Activated CD8-positive, alpha-beta T cell treated with anti-CD3 and anti-CD28 coated beads for 36 hours (primary cell): ENCODE data around the gene SPAG16. TPM values are rescaled to one million over a fixed set of nuclear protein-coding genes. Genes with fewer than 3 reads are reported as not detected.

Experiments
- ATAC-seq: fragments of 200-7000 bp; cut with Tn5 transposase; one replicate; pipeline ENCODE4 v1.10.0; 2021; ENCODE audit warnings: mild to moderate bottlenecking, moderate library complexity
- CTCF ChIA-PET: fragments of 350-600 bp; sonication (Branson Sonifier 250); formaldehyde crosslinking; loops from one replicate; lab custom pipeline; 2021; ENCODE audit warnings: antibody characterized with exemption; lab: Charles Lee
- POLR2A ChIA-PET: fragments of 350-600 bp; sonication (Branson Sonifier 250); formaldehyde crosslinking; loops from one replicate; lab custom pipeline; 2021; ENCODE audit warnings: antibody characterized with exemption; lab: Charles Lee
- DNase-seq: peaks from one replicate; pipeline ENCODE4 v3.0.0-alpha.2; 2020
- H3K27ac Mint-ChIP-seq: one replicate; pipeline ENCODE4 v1.8.0; 2021; ENCODE audit warnings: mild to moderate bottlenecking, mixed read lengths
- H3K27me3 Mint-ChIP-seq: one replicate; pipeline ENCODE4 v1.8.0; 2021; ENCODE audit warnings: mixed read lengths
- H3K36me3 Mint-ChIP-seq: one replicate; pipeline ENCODE4 v1.8.0; 2021; ENCODE audit warnings: low read depth, mixed read lengths
- H3K4me1 Mint-ChIP-seq: one replicate; pipeline ENCODE4 v1.8.0; 2021; ENCODE audit warnings: low read depth, mixed read lengths
- H3K4me3 Mint-ChIP-seq: one replicate; pipeline ENCODE4 v1.8.0; 2021; ENCODE audit warnings: mild to moderate bottlenecking, moderate library complexity, mixed read lengths
- H3K9me3 Mint-ChIP-seq: one replicate; pipeline ENCODE4 v1.8.0; 2021; ENCODE audit warnings: mixed read lengths
- intact Hi-C: fragments of 100-400 bp; cut with micrococcal nuclease; formaldehyde crosslinking; loops from one replicate; pipeline ENCODE4 v1.10.0; 2022
- total RNA-seq, 2 experiments: library from RNA; stranded (reverse); gene quantifications; one replicate each; pipeline ENCODE4 v1.2.3, GENCODE V29; 2021
- TF ChIP-seq, protein P1 (sequence below): fragments of 200-600 bp; IDR thresholded peaks from one replicate; pipeline ENCODE4 v1.8.0; 2022; ENCODE audit warnings: antibody characterized with exemption, mild to moderate bottlenecking

Gene SPAG16
- total RNA-seq, 2 experiments from 2014 or later: 9.4 to 11.7 TPM

DNA sequence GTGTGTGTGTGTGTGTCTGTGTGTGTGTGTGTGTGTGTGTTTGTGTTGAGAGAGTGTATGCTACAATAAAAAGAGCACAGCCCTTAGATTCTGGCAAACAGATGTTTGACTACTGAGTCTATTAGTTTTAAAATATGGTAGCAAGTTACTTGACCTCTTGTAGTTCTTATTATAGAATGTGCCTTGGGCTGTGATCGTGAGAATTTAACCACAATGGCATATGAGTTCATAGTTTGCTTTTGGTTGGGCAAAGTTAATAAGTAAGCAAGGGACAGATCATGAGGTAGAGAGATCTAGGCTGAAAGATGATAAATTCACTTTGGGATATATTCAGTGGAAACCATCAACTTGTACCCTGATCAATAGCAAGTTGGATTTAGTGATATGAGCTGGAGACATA lies 792.3 kb downstream of the SPAG16 start:
- CTCF ChIA-PET: no interaction called here
- no peak for DNase-seq
- POLR2A ChIA-PET: no interaction called here
- Mint-ChIP-seq H3K27me3 (no peaks in the 10 kb centered on the region), H3K4me3 (no peak overlapping the region), H3K9me3 (no peaks in the 10 kb centered on the region), H3K27ac (no peak overlapping the region), H3K4me1 (no peaks in the 10 kb centered on the region), H3K36me3 (no peaks in the 10 kb centered on the region)
- TF ChIP-seq, protein P1, sequence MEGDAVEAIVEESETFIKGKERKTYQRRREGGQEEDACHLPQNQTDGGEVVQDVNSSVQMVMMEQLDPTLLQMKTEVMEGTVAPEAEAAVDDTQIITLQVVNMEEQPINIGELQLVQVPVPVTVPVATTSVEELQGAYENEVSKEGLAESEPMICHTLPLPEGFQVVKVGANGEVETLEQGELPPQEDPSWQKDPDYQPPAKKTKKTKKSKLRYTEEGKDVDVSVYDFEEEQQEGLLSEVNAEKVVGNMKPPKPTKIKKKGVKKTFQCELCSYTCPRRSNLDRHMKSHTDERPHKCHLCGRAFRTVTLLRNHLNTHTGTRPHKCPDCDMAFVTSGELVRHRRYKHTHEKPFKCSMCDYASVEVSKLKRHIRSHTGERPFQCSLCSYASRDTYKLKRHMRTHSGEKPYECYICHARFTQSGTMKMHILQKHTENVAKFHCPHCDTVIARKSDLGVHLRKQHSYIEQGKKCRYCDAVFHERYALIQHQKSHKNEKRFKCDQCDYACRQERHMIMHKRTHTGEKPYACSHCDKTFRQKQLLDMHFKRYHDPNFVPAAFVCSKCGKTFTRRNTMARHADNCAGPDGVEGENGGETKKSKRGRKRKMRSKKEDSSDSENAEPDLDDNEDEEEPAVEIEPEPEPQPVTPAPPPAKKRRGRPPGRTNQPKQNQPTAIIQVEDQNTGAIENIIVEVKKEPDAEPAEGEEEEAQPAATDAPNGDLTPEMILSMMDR: no peak
- intact Hi-C loops: no loop called here
- ATAC-seq: no peak

DNA sequence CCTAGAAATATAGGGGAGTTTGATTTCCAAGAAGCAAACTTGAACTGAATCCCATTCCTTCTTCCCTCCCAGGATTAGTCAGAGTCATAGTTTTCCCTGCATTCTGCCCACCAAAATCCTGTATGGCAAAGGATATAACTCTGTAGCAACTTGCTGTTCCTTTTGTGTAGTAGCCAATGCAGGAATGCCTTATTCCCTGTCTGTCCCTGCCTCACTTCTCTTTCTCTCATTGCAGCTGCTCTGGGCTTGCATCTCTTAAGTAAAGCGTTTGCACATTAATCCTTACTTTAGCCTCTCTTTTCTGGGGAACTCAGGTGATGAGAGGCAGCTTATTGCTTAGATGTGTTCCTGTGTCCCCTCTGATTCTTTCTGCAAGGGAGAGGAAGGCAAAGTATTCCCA lies 793.5 kb downstream of the SPAG16 start:
- no peak overlapping the region for H3K27ac Mint-ChIP-seq
- no peaks in the 10 kb centered on the region for H3K27me3 Mint-ChIP-seq
- DNase-seq (no peak), ATAC-seq (no peak)
- TF ChIP-seq, protein P1: no peak
- POLR2A ChIA-PET: no interaction called here
- intact Hi-C loops: no loop called here
- no peaks in the 10 kb centered on the region for H3K9me3 Mint-ChIP-seq
- no peaks in the 10 kb centered on the region for H3K36me3 Mint-ChIP-seq
- CTCF ChIA-PET: no interaction called here
- H3K4me3 Mint-ChIP-seq: no peak overlapping the region
- no peaks in the 10 kb centered on the region for H3K4me1 Mint-ChIP-seq

DNA sequence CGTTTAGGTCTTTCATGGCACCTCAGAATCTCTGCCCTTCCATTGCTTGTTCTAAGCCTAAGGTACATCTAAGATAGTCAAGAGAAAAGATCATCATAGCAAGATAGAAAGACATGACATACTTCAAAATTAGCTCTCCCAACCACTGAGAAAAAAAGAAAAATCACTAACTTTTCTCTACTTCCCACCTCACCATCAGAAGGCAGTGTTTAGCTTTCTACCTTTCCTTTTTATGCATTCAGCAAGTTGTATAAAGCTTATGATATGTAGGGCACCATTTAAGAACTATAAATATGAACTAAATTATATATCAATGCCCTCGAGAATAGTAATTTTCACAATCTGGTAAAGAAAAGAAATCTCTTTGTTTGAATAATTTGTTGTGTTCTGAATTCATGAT lies 794.8 kb downstream of the SPAG16 start:
- H3K36me3 Mint-ChIP-seq: no peaks in the 10 kb centered on the region
- H3K27ac Mint-ChIP-seq: no peak overlapping the region
- H3K4me1 Mint-ChIP-seq: no peaks in the 10 kb centered on the region
- ATAC-seq (no peak), DNase-seq (no peak)
- ChIA-PET CTCF (no interaction called here), POLR2A (no interaction called here)
- H3K9me3 Mint-ChIP-seq: no peaks in the 10 kb centered on the region
- no peaks in the 10 kb centered on the region for H3K27me3 Mint-ChIP-seq
- TF ChIP-seq, protein P1: no peak
- intact Hi-C loops: no loop called here
- H3K4me3 Mint-ChIP-seq: no peak overlapping the region

DNA sequence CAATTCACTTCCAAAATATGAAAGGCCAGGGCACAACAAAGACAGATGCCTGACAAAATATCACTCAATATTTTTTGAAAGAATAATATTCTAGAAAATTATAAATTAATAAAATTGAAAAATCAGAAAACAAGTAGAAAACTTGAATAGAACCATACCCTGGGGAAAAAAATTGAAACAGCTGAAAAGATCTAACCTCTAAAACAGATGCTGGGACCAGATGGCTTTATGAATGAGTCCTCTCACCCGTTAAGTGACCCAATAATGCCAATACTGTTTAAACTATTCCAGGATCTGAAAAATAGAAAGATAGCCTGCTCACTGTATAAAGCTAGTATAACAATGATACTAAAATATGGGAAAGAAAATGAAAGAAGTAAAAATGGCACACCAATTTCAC lies 804.3 kb downstream of the SPAG16 start:
- H3K27me3 Mint-ChIP-seq: no peaks in the 10 kb centered on the region

DNA sequence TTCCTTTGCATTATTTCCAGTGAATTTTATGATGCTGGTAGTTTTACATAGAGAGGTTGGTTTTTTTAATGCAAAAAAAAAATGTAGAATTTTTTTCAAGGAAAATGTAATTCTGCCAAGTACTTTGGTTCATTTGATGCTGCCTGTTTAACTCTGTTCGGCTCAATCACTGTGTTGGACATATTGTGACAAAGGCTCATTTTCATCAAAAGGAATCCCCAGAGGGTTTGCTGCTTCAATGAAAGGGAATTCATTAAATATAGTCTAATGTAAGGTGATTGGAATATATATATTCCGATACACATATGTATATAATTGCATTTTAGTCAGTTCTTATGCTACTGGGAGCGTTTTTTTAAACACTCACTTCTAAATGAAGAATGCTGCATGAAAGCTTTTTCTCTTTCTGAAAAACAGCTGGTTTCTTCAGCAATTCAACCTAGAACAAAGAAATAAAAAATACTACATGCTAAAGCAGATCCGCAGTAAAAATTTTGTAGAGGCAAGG lies 812.0 kb downstream of the SPAG16 start:
- Mint-ChIP-seq H3K9me3 (no peaks in the 10 kb centered on the region), H3K4me1 (no peaks in the 10 kb centered on the region), H3K27me3 (no peaks in the 10 kb centered on the region), H3K27ac (no peak overlapping the region), H3K4me3 (no peak overlapping the region), H3K36me3 (no peaks in the 10 kb centered on the region)
- POLR2A ChIA-PET: no interaction called here
- TF ChIP-seq, protein P1: no peak
- DNase-seq: no peak
- intact Hi-C loops: no loop called here
- CTCF ChIA-PET: no interaction called here
- no peak for ATAC-seq

More for the DNA sequence above, 804.3 kb downstream of the SPAG16 start:
- intact Hi-C loops: no loop called here
- Mint-ChIP-seq H3K36me3 (no peaks in the 10 kb centered on the region), H3K4me3 (no peak overlapping the region), H3K4me1 (no peaks in the 10 kb centered on the region), H3K9me3 (no peaks in the 10 kb centered on the region), H3K27ac (no peak overlapping the region)
- DNase-seq: no peak
- no peak for ATAC-seq
- ChIA-PET CTCF (no interaction called here), POLR2A (no interaction called here)
- TF ChIP-seq, protein P1: no peak
